ENCODE measurements around the gene RARA.
"Not testable (repeated sequence)": the region's sequence is repeated elsewhere in the genome, so short reads cannot be mapped to it uniquely, and the experiment has no call there.

- TF ChIP-seq POLR2A, POLR2AphosphoS5, CTCF (IDR thresholded peaks at IDR 0.05): not testable (repeated sequence)
Observed at GRCh38 chr17:40386555-40386954, 77.6 kb downstream of the RARA start.

Data from stomach (tissue), 4 donors.